ENCODE measurements around the gene MPPED2. TPM values are rescaled to one million over a fixed set of nuclear protein-coding genes. Genes with fewer than 3 reads are reported as not detected.

MPPED2 gene
- total and polyA plus RNA-seq, 2 donors (not counting 3 experiments of a cell fraction or from before 2014, with no cell fraction given): not detected

DNA sequence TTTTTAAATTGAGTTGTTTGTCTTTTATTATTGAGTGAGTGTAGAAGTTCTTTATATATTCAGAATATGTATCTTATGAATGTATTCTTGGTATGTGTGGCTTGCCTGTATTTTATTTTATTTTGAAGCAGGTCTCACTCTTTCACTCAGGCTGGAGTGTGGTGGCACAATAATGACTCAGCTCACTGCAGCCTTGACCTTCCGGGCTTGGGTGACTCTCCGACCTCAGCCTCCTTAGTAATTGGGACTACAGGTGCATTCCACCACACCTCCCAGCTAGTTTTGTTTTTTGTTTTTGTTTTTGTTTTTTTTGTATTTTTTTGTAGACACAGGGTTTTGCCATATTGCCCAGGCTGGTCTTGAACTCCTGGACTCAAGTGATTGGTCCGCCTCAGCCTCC lies 24.5 kb upstream of the MPPED2 start:
- TF ChIP-seq, protein P1, sequence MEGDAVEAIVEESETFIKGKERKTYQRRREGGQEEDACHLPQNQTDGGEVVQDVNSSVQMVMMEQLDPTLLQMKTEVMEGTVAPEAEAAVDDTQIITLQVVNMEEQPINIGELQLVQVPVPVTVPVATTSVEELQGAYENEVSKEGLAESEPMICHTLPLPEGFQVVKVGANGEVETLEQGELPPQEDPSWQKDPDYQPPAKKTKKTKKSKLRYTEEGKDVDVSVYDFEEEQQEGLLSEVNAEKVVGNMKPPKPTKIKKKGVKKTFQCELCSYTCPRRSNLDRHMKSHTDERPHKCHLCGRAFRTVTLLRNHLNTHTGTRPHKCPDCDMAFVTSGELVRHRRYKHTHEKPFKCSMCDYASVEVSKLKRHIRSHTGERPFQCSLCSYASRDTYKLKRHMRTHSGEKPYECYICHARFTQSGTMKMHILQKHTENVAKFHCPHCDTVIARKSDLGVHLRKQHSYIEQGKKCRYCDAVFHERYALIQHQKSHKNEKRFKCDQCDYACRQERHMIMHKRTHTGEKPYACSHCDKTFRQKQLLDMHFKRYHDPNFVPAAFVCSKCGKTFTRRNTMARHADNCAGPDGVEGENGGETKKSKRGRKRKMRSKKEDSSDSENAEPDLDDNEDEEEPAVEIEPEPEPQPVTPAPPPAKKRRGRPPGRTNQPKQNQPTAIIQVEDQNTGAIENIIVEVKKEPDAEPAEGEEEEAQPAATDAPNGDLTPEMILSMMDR (IDR thresholded peaks at IDR 0.05; ENCODE audit: extremely low read depth in 1 of 2, insufficient read depth in 1 of 2, low read depth in 1 of 2, low read length in 2 of 2): no peak
- TF ChIP-seq, protein P2, sequence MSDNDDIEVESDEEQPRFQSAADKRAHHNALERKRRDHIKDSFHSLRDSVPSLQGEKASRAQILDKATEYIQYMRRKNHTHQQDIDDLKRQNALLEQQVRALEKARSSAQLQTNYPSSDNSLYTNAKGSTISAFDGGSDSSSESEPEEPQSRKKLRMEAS (IDR thresholded peaks at IDR 0.05; ENCODE audit: insufficient read depth, insufficient read length): no peak
- TF ChIP-seq POLR2A (IDR thresholded peaks at IDR 0.05; ENCODE audit: low read depth, low read length) (no peak), GATA2 (IDR thresholded peaks at IDR 0.05; ENCODE audit: insufficient read depth, insufficient read length, low read depth, low read length) (no peak), JUN (IDR thresholded peaks at IDR 0.05; ENCODE audit: borderline replicate concordance, insufficient read depth, insufficient read length, low read depth) (no peak), POLR2AphosphoS5 (IDR thresholded peaks at IDR 0.05; ENCODE audit: insufficient read depth, low read depth, low read length) (no peak), FOS (IDR thresholded peaks at IDR 0.05; ENCODE audit: borderline replicate concordance, insufficient read depth, low read length) (no peak), EZH2 (IDR thresholded peaks at IDR 0.05; ENCODE audit: borderline replicate concordance, low read depth, low read length, severe bottlenecking) (no peak), MYC (IDR thresholded peaks at IDR 0.05; ENCODE audit: low read depth, low read length) (no peak)
- ChIA-PET CTCF (interaction anchor here (0.5 kb wide), 1 partner anchor 31 kb away, joined by 3 read pairs; no protein-coding TSS in a partner anchor), POLR2A (no interaction called here)
- BruUV-seq (replicated peaks): no TSS peak
- FAIRE-seq: no peak
- Histone ChIP-seq H3K9me3 (replicated peaks; ENCODE audit: control insufficient read depth, insufficient read depth, low read length) (no peaks in the 10 kb centered on the region), H3K9me1 (replicated peaks; ENCODE audit: control insufficient read depth, extremely low read depth, insufficient read depth, low read length) (no peaks in the 10 kb centered on the region), H3K79me2 (ENCODE audit: control insufficient read depth, insufficient read depth, low read length) (no peaks in the 10 kb centered on the region), H3K36me3 (ENCODE audit: control insufficient read depth in 2 of 2, extremely low read depth in 1 of 2, insufficient read depth in 2 of 2, low read length in 2 of 2) (no peaks in the 10 kb centered on the region), H3K4me3 (replicated peaks in 1 of 3; ENCODE audit: insufficient read depth in 1 of 3, low read depth in 1 of 3, low read length in 3 of 3) (no peak overlapping the region), H3K9ac (replicated peaks; ENCODE audit: extremely low read depth, insufficient read depth, low read length) (no peak overlapping the region), H3K27ac (ENCODE audit: insufficient read depth, low read depth, low read length) (no peak overlapping the region), H3K4me1 (ENCODE audit: control insufficient read depth, extremely low read depth, insufficient read depth, low read length) (no peaks in the 10 kb centered on the region), H3K4me2 (ENCODE audit: insufficient read depth, low read length) (no peak overlapping the region), H3K27me3 (ENCODE audit: control insufficient read depth in 2 of 2, insufficient read depth in 2 of 2, low read length in 2 of 2) (no peaks in the 10 kb centered on the region), H4K20me1 (replicated peaks; ENCODE audit: control insufficient read depth, extremely low read depth, insufficient read depth, low read length) (no peaks in the 10 kb centered on the region), H2AFZ (ENCODE audit: low read depth, low read length) (no peak overlapping the region)
- DNase-seq (ENCODE audit: low read depth, low spot score): no peak
- dilution Hi-C loops (cut with MboI; ENCODE audit: extremely low pct_ligation_motif_present, low sequenced_read_pairs): no loop called here
- intact Hi-C loops (cut with micrococcal nuclease): no loop called here
